HG03196 (cell line): ENCODE data around the gene CRBN.

ENCODE experiments used
- ATAC-seq: cut with Tn5 transposase; IDR thresholded peaks from one replicate; pipeline ENCODE4 v1.9.1; 2021; ENCODE audit not compliant: unreplicated experiment

The CRBN gene

GRCh38 chr3:3172627-3173026 is 6.9 kb downstream of the CRBN start:
- ATAC-seq: no peak

GRCh38 chr3:3170998-3171397 is 8.5 kb downstream of the CRBN start:
- no peak for ATAC-seq

GRCh38 chr3:3165650-3166049 is 13.8 kb downstream of the CRBN start:
- no peak for ATAC-seq

- no peak for ATAC-seq
These were observed 14.2 kb downstream of the CRBN start for GRCh38 chr3:3165241-3165640.

- no peak for ATAC-seq
These were observed 18.7 kb downstream of the CRBN start for GRCh38 chr3:3160826-3161225.

- no peak for ATAC-seq
These were observed 22.0 kb downstream of the CRBN start for GRCh38 chr3:3157484-3157883.

- ATAC-seq: no peak
These were observed 24.4 kb downstream of the CRBN start for GRCh38 chr3:3154879-3155610.

- ATAC-seq: no peak
These were observed 28.0 kb downstream of the CRBN start for GRCh38 chr3:3151513-3151912.

GRCh38 chr3:3149560-3149959 is 29.9 kb downstream of the CRBN start:
- no peak for ATAC-seq

- no peak for ATAC-seq
These were observed 33.7 kb downstream of the CRBN start for GRCh38 chr3:3145831-3146230.

- no peak for ATAC-seq
These were observed 37.6 kb downstream of the CRBN start for GRCh38 chr3:3141939-3142338.

GRCh38 chr3:3137526-3137925 is 42.0 kb downstream of the CRBN start:
- ATAC-seq: no peak

- ATAC-seq: no peak
These were observed 44.6 kb downstream of the CRBN start for GRCh38 chr3:3134750-3135448.

GRCh38 chr3:3133500-3133899 is 46.0 kb downstream of the CRBN start:
- ATAC-seq: no peak

GRCh38 chr3:3129579-3129978 is 49.9 kb downstream of the CRBN start:
- no peak for ATAC-seq

GRCh38 chr3:3127432-3128010 is 52.0 kb downstream of the CRBN start:
- ATAC-seq: no peak

GRCh38 chr3:3126477-3127431 is 52.7 kb downstream of the CRBN start, which contains the start of gene TRNT1:
Gene TRNT1, plus strand, starts transcription at chr3:3126940. Its CDS starts 2,101 bp downstream, at chr3:3129041.
- peak; percentile 97 for ATAC-seq

- ATAC-seq: no peak
These were observed 53.5 kb downstream of the CRBN start for GRCh38 chr3:3125977-3126376.

- ATAC-seq: no peak
These were observed 60.1 kb downstream of the CRBN start for GRCh38 chr3:3119393-3119851.

GRCh38 chr3:3117651-3118050 is 61.8 kb downstream of the CRBN start:
- no peak for ATAC-seq
